Upper lobe of right lung (tissue), 1 donor: Measurements from ENCODE around the gene ZNF672. TPM values are rescaled to one million over a fixed set of nuclear protein-coding genes. Genes with fewer than 3 reads are reported as not detected.

Experiments
- ATAC-seq: fragments of 200-7000 bp; cut with Tn5 transposase; one replicate; pipeline ENCODE4 v1.9.1; 2020; ENCODE audit warnings: mild to moderate bottlenecking, moderate library complexity
- DNase-seq: peaks from one replicate; pipeline ENCODE4 v3.0.0-alpha.2; 2020
- H3K27ac ChIP-seq: fragments of 200-600 bp; one replicate; pipeline ENCODE4 v1.8.0; 2022
- H3K27me3 ChIP-seq: fragments of 200-600 bp; one replicate; pipeline ENCODE4 v1.8.0; 2022; ENCODE audit warnings: mild to moderate bottlenecking
- H3K36me3 ChIP-seq: fragments of 200-600 bp; one replicate; pipeline ENCODE4 v1.8.0; 2022
- H3K4me1 ChIP-seq: fragments of 200-600 bp; one replicate; pipeline ENCODE4 v1.8.0; 2022
- H3K4me3 ChIP-seq: fragments of 200-600 bp; one replicate; pipeline ENCODE4 v1.8.0; 2022; ENCODE audit warnings: mild to moderate bottlenecking
- H3K9me3 ChIP-seq: fragments of 200-600 bp; one replicate; pipeline ENCODE4 v1.8.0; 2022
- CTCF ChIP-seq: fragments of 200-600 bp; IDR thresholded peaks from one replicate; pipeline ENCODE4 v1.8.0; 2022; ENCODE audit warnings: antibody characterized with exemption
- intact Hi-C: fragments of 100-400 bp; cut with DNase I; formaldehyde crosslinking; loops from one replicate; pipeline ENCODE4 v1.11.0; 2022
- total RNA-seq: library from RNA; stranded (reverse); fragmentation: NEBNext Ultra II Directional; extraction: Animal tissue kit (Norgen Biotek cat#: 25700); gene quantifications from one replicate; pipeline ENCODE4 v1.2.1, GENCODE V29; 2021
- donor health status: DM: no; HTN: yes; CAD: no; lungs with severe emphysema.

ZNF672 gene
- total RNA-seq, 1 donor from 2014 or later: 38.1 TPM

- H3K4me3 ChIP-seq: no peak overlapping the region
- no peaks in the 10 kb centered on the region for H3K9me3 ChIP-seq
- ATAC-seq: peak; percentile 82
- intact Hi-C loops: no loop called here
- DNase-seq: no peak
- peaks cover 8% of the 10 kb centered on the region for H3K27me3 ChIP-seq
- no peaks in the 10 kb centered on the region for H3K36me3 ChIP-seq
- no peak for TF ChIP-seq CTCF
- peak overlapping the region; percentile 11 for H3K27ac ChIP-seq
- H3K4me1 ChIP-seq: peaks cover 14% of the 10 kb centered on the region
Observed at GRCh38 chr1:248804771-248805681, 33.0 kb upstream of the ZNF672 start.

GRCh38 chr1:248805876-248806275 lies 32.1 kb upstream of the ZNF672 start:
- Histone ChIP-seq H3K9me3 (no peaks in the 10 kb centered on the region), H3K4me3 (no peak overlapping the region), H3K36me3 (peaks cover 2% of the 10 kb centered on the region), H3K27ac (no peak overlapping the region), H3K27me3 (peaks cover 8% of the 10 kb centered on the region), H3K4me1 (peaks cover 21% of the 10 kb centered on the region)
- ATAC-seq (peak; percentile 76), DNase-seq (no peak)
- intact Hi-C loops: no loop called here
- no peak for TF ChIP-seq CTCF

- Histone ChIP-seq H3K27me3 (no peaks in the 10 kb centered on the region), H3K9me3 (no peaks in the 10 kb centered on the region), H3K4me1 (peaks cover 23% of the 10 kb centered on the region), H3K27ac (no peak overlapping the region), H3K36me3 (peaks cover 15% of the 10 kb centered on the region), H3K4me3 (no peak overlapping the region)
- ATAC-seq (peak; percentile 80), DNase-seq (peak; percentile 77)
- peak; percentile 78 for TF ChIP-seq CTCF
- intact Hi-C loops: no loop called here
Observed at GRCh38 chr1:248807067-248807737, 30.8 kb upstream of the ZNF672 start.

- Histone ChIP-seq H3K27ac (no peak overlapping the region), H3K4me3 (no peak overlapping the region), H3K36me3 (peaks cover 30% of the 10 kb centered on the region), H3K4me1 (peaks cover 23% of the 10 kb centered on the region), H3K27me3 (no peaks in the 10 kb centered on the region), H3K9me3 (no peaks in the 10 kb centered on the region)
- intact Hi-C loops: no loop called here
- DNase-seq (no peak), ATAC-seq (no peak)
- TF ChIP-seq CTCF: no peak
Observed at GRCh38 chr1:248808876-248809275, 29.1 kb upstream of the ZNF672 start.

GRCh38 chr1:248810000-248810726 lies 27.9 kb upstream of the ZNF672 start:
- DNase-seq (no peak), ATAC-seq (no peak)
- intact Hi-C loops: no loop called here
- H3K9me3 ChIP-seq: no peaks in the 10 kb centered on the region
- H3K4me3 ChIP-seq: no peak overlapping the region
- TF ChIP-seq CTCF: no peak
- H3K4me1 ChIP-seq: peaks cover 23% of the 10 kb centered on the region
- no peaks in the 10 kb centered on the region for H3K27me3 ChIP-seq
- H3K27ac ChIP-seq: no peak overlapping the region
- H3K36me3 ChIP-seq: peaks cover 42% of the 10 kb centered on the region
